T-helper 1 cell treated with Interleukin-12 subunit alpha and Interleukin-12 subunit beta and Interleukin-4 antibody, amounts not matched to agents 30 ng/mL and 1 ng/mL, for 36 hours (primary cell): ENCODE results near the gene TMEM187. TPM values are rescaled to one million over a fixed set of nuclear protein-coding genes. Genes with fewer than 3 reads are reported as not detected.

ENCODE experiments used
- intact Hi-C: fragments of 100-400 bp; cut with micrococcal nuclease; formaldehyde crosslinking; loops from one replicate; pipeline ENCODE4 v1.15.1; 2024
- total RNA-seq: library from RNA; stranded (reverse); gene quantifications from 2 replicates; pipeline ENCODE4 v1.2.3, GENCODE V29; 2022

The TMEM187 gene
- total RNA-seq, 1 donor from 2014 or later, result 5.8 TPM

GRCh38 chrX:153934148-153934761, 38.3 kb upstream of the TMEM187 start:
- intact Hi-C loops, result no loop called here

- intact Hi-C loops, result loop anchor here (1.0 kb wide), 2 partner anchors 9 kb away; partner anchors contain the start of genes ARHGAP4 and RENBP
These were observed 37.7 kb upstream of the TMEM187 start, which contains the start of gene NAA10 for GRCh38 chrX:153934762-153935325. Gene NAA10, minus strand, starts transcription at chrX:153935037. Its CDS starts 133 bp downstream, at chrX:153934904.

- intact Hi-C loops, result loop anchor here (1.0 kb wide), 2 partner anchors 9 kb away; partner anchors contain the start of genes ARHGAP4 and RENBP
These were observed 37.2 kb upstream of the TMEM187 start for GRCh38 chrX:153935326-153935851.

- intact Hi-C loops, result no loop called here
These were observed 35.5 kb upstream of the TMEM187 start for GRCh38 chrX:153937056-153937455.

GRCh38 chrX:153938226-153938786, 34.2 kb upstream of the TMEM187 start:
- intact Hi-C loops, result no loop called here

- intact Hi-C loops, result no loop called here
These were observed 33.0 kb upstream of the TMEM187 start for GRCh38 chrX:153939573-153939972.

- intact Hi-C loops, result no loop called here
These were observed 31.0 kb upstream of the TMEM187 start for GRCh38 chrX:153941336-153942252.

GRCh38 chrX:153944140-153944799, 28.3 kb upstream of the TMEM187 start, which contains the start of gene RENBP:
Gene RENBP, minus strand, starts transcription at chrX:153944643. Its CDS starts 33 bp downstream, at chrX:153944610.
- intact Hi-C loops, result loop anchor here (1.0 kb wide), 1 partner anchor 9 kb away; the partner anchor contains the start of gene NAA10

- intact Hi-C loops, result loop anchor here (1.0 to 5.0 kb wide), 2 partner anchors 9 to 472 kb away; partner anchors contain the start of genes HAUS7 and NAA10
These were observed 27.8 kb upstream of the TMEM187 start for GRCh38 chrX:153944800-153945150.

GRCh38 chrX:153945956-153946943, 26.3 kb upstream of the TMEM187 start:
- intact Hi-C loops, result loop anchor here (2.0 to 5.0 kb wide), 3 partner anchors 25 to 474 kb away; partner anchors contain the start of genes HAUS7 and HCFC1

GRCh38 chrX:153947009-153947769, 25.4 kb upstream of the TMEM187 start:
- intact Hi-C loops, result loop anchor here (1.0 to 5.0 kb wide), 5 partner anchors 23 to 475 kb away; partner anchors contain the start of genes HAUS7, HCFC1 and PLXNB3

- intact Hi-C loops, result loop anchor here (5.0 kb wide), 1 partner anchor 476 kb away; the partner anchor contains the start of gene HAUS7
These were observed 24.5 kb upstream of the TMEM187 start for GRCh38 chrX:153948002-153948466.

GRCh38 chrX:153948847-153949805, 23.4 kb upstream of the TMEM187 start:
- intact Hi-C loops, result loop anchor here (5.0 kb wide), 1 partner anchor 477 kb away; the partner anchor contains the start of gene HAUS7

GRCh38 chrX:153950127-153950526, 22.4 kb upstream of the TMEM187 start:
- intact Hi-C loops, result no loop called here

- intact Hi-C loops, result no loop called here
These were observed 20.7 kb upstream of the TMEM187 start for GRCh38 chrX:153951683-153952372.

GRCh38 chrX:153952373-153953026, 20.1 kb upstream of the TMEM187 start:
- intact Hi-C loops, result loop anchor here (1.0 kb wide), 1 partner anchor 188 kb away; the partner anchor contains the start of gene PLXNB3
